HepG2 (cell line): ENCODE data around the gene LMTK2. TPM values are rescaled to one million over a fixed set of nuclear protein-coding genes. Genes with fewer than 3 reads are reported as not detected.
A peak's percentile ranks its signal among the peaks of the same experiment; 100 is the strongest.

ENCODE experiments used
- ARHGAP35 ChIP-seq: sonication (generic); formaldehyde crosslinking; IDR thresholded peaks from 2 replicates; pipeline ENCODE4 v1.9.0; 2022; ENCODE audit warnings: mild to moderate bottlenecking, inconsistent platforms, moderate library complexity, missing genetic modification reagents, borderline replicate concordance
- CBX2 ChIP-seq, 2 experiments: fragments of 200-600 bp in 1 of 2; sonication (generic); formaldehyde crosslinking in 1 of 2; IDR thresholded peaks; 2 replicates each; pipeline versions ENCODE4 v1.7.0 to v1.8.1; 2018 to 2022; ENCODE audit warnings: low read depth in 2 of 2, low read length in 1 of 2, mild to moderate bottlenecking in 1 of 2, missing genetic modification reagents in 1 of 2
- CBX5 ChIP-seq: sonication (generic); formaldehyde crosslinking; IDR thresholded peaks from 2 replicates; pipeline ENCODE4 v1.4.0; 2020; ENCODE audit warnings: missing genetic modification reagents, borderline replicate concordance
- GATAD1 ChIP-seq: IDR thresholded peaks from 2 replicates; pipeline ENCODE4 v1.6.1; 2016; ENCODE audit warnings: missing genetic modification reagents, missing compliant biosample characterization
- JUNB ChIP-seq: sonication (generic); formaldehyde crosslinking; IDR thresholded peaks from 2 replicates; pipeline ENCODE4 v1.8.0; 2022; ENCODE audit warnings: missing genetic modification reagents, mild to moderate bottlenecking, borderline replicate concordance
- NFE2 ChIP-seq: sonication (generic); formaldehyde crosslinking; IDR thresholded peaks from 2 replicates; pipeline ENCODE4 v1.4.0; 2020; ENCODE audit warnings: missing genetic modification reagents
- NKX3-1 ChIP-seq: sonication (generic); formaldehyde crosslinking; IDR thresholded peaks from 2 replicates; pipeline ENCODE4 v1.5.0; 2020; ENCODE audit warnings: missing genetic modification reagents
- PAX8 ChIP-seq: sonication (generic); formaldehyde crosslinking; IDR thresholded peaks from 2 replicates; pipeline ENCODE4 v1.8.0; 2022; ENCODE audit warnings: mild to moderate bottlenecking, missing genetic modification reagents, borderline replicate concordance
- PHF21A ChIP-seq: sonication (generic); formaldehyde crosslinking; IDR thresholded peaks from 2 replicates; pipeline ENCODE4 v1.5.0; 2020; ENCODE audit warnings: mild to moderate bottlenecking, missing genetic modification reagents
- RORA ChIP-seq: sonication (generic); formaldehyde crosslinking; IDR thresholded peaks from 2 replicates; pipeline ENCODE4 v1.5.0; 2020; ENCODE audit warnings: mild to moderate bottlenecking, missing genetic modification reagents, moderate library complexity
- ZBTB1 ChIP-seq: sonication (generic); formaldehyde crosslinking; IDR thresholded peaks from 2 replicates; pipeline ENCODE4 v1.4.0; 2020; ENCODE audit warnings: missing genetic modification reagents, borderline replicate concordance
- ZNF207 ChIP-seq: fragments of 450-650 bp; IDR thresholded peaks from 2 replicates; pipeline ENCODE4 v1.6.1; 2016; ENCODE audit warnings: antibody characterized with exemption, borderline replicate concordance
- ZNF274 ChIP-seq: sonication (generic); formaldehyde crosslinking; IDR thresholded peaks from 2 replicates; pipeline ENCODE4 v1.5.1; 2020; ENCODE audit warnings: mild to moderate bottlenecking, missing genetic modification reagents
- ZNF350 ChIP-seq: sonication (generic); formaldehyde crosslinking; IDR thresholded peaks from 2 replicates; pipeline ENCODE4 v1.4.0; 2020; ENCODE audit warnings: mild to moderate bottlenecking, low read depth, missing genetic modification reagents, borderline replicate concordance
- ZNF510 ChIP-seq: sonication (generic); formaldehyde crosslinking; IDR thresholded peaks from 2 replicates; pipeline ENCODE4 v1.4.0; 2020; ENCODE audit warnings: low read depth, mild to moderate bottlenecking, missing genetic modification reagents
- ZNF616 ChIP-seq: sonication (generic); formaldehyde crosslinking; IDR thresholded peaks from 2 replicates; pipeline ENCODE4 v1.5.0; 2020; ENCODE audit warnings: low read depth, mild to moderate bottlenecking, missing genetic modification reagents
- ZNF747 ChIP-seq: sonication (generic); formaldehyde crosslinking; IDR thresholded peaks from 2 replicates; pipeline ENCODE4 v1.8.1; 2023; ENCODE audit warnings: missing genetic modification reagents, mild to moderate bottlenecking, borderline replicate concordance
- ZNF75D ChIP-seq: sonication (generic); formaldehyde crosslinking; IDR thresholded peaks from 2 replicates; pipeline ENCODE4 v1.8.1; 2023; ENCODE audit warnings: missing genetic modification reagents, mild to moderate bottlenecking, borderline replicate concordance
- ZNF792 ChIP-seq: IDR thresholded peaks from 2 replicates; pipeline ENCODE4 v1.6.1; 2016
- polyA plus RNA-seq, 8 experiments: library from polyadenylated mRNA; depleted of rRNA in 3 of 8; stranded (reverse) in 7 of 8; unstranded in 1 of 8; fragments of >200 nt; fragmentation: Illumina TruSeq in 4 of 8; extraction: Trizol in 4 of 8; gene quantifications; 2 replicates each; pipeline versions ENCODE4 v1.2.1 to v1.2.3, GENCODE V29; 2011 to 2016; ENCODE audit warnings: low read depth in 4 of 8, missing spikeins in 1 of 8, mixed read lengths in 1 of 8; ENCODE audit not compliant: insufficient read depth in 1 of 8
- total RNA-seq, 5 experiments: library from RNA; depleted of rRNA; stranded (reverse); fragments of >200 nt; fragmentation: Illumina TruSeq; extraction: Trizol; gene quantifications; 2 replicates each; pipeline ENCODE4 v1.2.3, GENCODE V29; 2016; ENCODE audit warnings: low read depth in 1 of 5
- TF ChIP-seq, protein P1 (sequence below): sonication (generic); formaldehyde crosslinking; IDR thresholded peaks from 2 replicates; pipeline ENCODE4 v1.5.1; 2020; ENCODE audit warnings: missing genetic modification reagents, mild to moderate bottlenecking, borderline replicate concordance
- TF ChIP-seq, protein P2 (sequence below): sonication (generic); formaldehyde crosslinking; IDR thresholded peaks from 2 replicates; pipeline ENCODE4 v1.4.0; 2020; ENCODE audit warnings: mild to moderate bottlenecking, missing genetic modification reagents
- TF ChIP-seq, protein P3 (sequence below): sonication (generic); formaldehyde crosslinking; IDR thresholded peaks from 2 replicates; pipeline ENCODE4 v1.5.0; 2020; ENCODE audit warnings: missing genetic modification reagents
- TF ChIP-seq, protein P4 (sequence below): sonication (generic); formaldehyde crosslinking; IDR thresholded peaks from 2 replicates; pipeline ENCODE4 v1.5.0; 2020; ENCODE audit warnings: missing genetic modification reagents, mild to moderate bottlenecking, borderline replicate concordance
- TF ChIP-seq, protein P5 (sequence below): sonication (generic); formaldehyde crosslinking; IDR thresholded peaks from 2 replicates; pipeline ENCODE4 v1.4.0; 2020; ENCODE audit warnings: mild to moderate bottlenecking, missing genetic modification reagents
- TF ChIP-seq, protein P6 (sequence below): sonication (generic); formaldehyde crosslinking; IDR thresholded peaks from 2 replicates; pipeline ENCODE4 v1.8.0; 2022; ENCODE audit warnings: low read depth, missing genetic modification reagents

The LMTK2 gene
- total and polyA plus RNA-seq, 2 of the 13 experiments (the other 11 are each of a cell fraction or from before 2014, with no cell fraction given) = 9.5 to 11.7 TPM

DNA sequence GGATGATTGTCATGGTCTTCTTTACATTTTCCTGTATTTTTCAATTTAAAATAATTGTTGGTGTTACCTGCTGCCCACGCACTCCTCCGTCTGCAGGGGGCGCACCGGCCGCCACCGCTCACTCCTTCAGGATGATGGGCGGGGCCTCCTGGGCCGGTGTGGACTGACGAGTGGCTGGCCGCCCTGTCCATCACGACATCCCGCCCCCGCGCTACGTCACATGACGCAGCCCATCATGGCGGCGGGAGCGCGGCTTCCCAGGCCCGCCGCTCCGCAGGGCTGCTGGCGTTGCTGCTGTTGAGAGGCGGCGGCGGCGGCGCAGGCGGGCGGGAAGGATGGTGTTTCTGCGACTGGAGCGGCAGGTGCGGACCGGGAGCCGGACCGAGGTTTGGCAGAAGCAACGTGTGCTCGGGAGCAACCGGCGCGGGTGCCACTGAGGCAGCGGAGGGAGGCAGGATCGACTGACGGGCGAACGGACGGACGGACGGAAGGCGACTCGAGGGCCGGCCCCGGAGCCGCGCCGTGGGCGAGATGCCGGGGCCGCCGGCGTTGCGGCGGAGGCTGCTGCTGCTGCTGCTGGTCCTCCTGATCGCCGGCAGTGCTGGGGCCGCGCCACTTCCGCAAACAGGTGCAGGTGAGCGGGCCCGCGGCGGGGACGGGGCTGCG, at the start of gene LMTK2 (continued):
- TF ChIP-seq, protein P1, sequence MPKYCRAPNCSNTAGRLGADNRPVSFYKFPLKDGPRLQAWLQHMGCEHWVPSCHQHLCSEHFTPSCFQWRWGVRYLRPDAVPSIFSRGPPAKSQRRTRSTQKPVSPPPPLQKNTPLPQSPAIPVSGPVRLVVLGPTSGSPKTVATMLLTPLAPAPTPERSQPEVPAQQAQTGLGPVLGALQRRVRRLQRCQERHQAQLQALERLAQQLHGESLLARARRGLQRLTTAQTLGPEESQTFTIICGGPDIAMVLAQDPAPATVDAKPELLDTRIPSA (CRISPR knock-in tag) = no peak
- TF ChIP-seq ZNF350 (CRISPR knock-in tag) (peak; percentile 73), ZBTB1 (CRISPR knock-in tag) (no peak), ZNF75D (CRISPR knock-in tag) (no peak), ZNF207 (no peak), ZNF747 (peak; percentile 83), ZNF274 (peak; percentile 92), NKX3-1 (CRISPR knock-in tag) (no peak), PAX8 (CRISPR knock-in tag) (no peak), PHF21A (CRISPR knock-in tag) (no peak), CBX5 (CRISPR knock-in tag) (peak; percentile 74; the same call in 1 of the 2 replicates), ZNF616 (CRISPR knock-in tag) (no peak), NFE2 (CRISPR knock-in tag) (no peak), GATAD1 (peak; percentile 96), RORA (CRISPR knock-in tag) (no peak), ZNF792 (no peak), CBX2 (IDR thresholded peaks at IDR 0.05; ENCODE audit: low read depth, low read length) (no peak), CBX2 (CRISPR knock-in tag; IDR thresholded peaks at IDR 0.05; ENCODE audit: low read depth) (no peak), ZNF510 (CRISPR knock-in tag) (0 out of 2 replicates have a peak, but pooled peaks have one; percentile 68), ARHGAP35 (CRISPR knock-in tag) (no peak; the same call in 1 of the 2 replicates), JUNB (no peak)
- TF ChIP-seq, protein P2, sequence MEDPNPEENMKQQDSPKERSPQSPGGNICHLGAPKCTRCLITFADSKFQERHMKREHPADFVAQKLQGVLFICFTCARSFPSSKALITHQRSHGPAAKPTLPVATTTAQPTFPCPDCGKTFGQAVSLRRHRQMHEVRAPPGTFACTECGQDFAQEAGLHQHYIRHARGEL = no peak
- TF ChIP-seq, protein P3, sequence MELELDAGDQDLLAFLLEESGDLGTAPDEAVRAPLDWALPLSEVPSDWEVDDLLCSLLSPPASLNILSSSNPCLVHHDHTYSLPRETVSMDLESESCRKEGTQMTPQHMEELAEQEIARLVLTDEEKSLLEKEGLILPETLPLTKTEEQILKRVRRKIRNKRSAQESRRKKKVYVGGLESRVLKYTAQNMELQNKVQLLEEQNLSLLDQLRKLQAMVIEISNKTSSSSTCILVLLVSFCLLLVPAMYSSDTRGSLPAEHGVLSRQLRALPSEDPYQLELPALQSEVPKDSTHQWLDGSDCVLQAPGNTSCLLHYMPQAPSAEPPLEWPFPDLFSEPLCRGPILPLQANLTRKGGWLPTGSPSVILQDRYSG (CRISPR knock-in tag) = no peak
- TF ChIP-seq, protein P4, sequence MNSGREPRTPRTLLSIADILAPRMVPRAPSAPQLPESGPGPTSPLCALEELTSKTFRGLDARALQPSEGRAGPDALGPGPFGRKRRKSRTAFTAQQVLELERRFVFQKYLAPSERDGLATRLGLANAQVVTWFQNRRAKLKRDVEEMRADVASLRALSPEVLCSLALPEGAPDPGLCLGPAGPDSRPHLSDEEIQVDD (CRISPR knock-in tag) = peak; percentile 54; the same call in 1 of the 2 replicates
- TF ChIP-seq, protein P5, sequence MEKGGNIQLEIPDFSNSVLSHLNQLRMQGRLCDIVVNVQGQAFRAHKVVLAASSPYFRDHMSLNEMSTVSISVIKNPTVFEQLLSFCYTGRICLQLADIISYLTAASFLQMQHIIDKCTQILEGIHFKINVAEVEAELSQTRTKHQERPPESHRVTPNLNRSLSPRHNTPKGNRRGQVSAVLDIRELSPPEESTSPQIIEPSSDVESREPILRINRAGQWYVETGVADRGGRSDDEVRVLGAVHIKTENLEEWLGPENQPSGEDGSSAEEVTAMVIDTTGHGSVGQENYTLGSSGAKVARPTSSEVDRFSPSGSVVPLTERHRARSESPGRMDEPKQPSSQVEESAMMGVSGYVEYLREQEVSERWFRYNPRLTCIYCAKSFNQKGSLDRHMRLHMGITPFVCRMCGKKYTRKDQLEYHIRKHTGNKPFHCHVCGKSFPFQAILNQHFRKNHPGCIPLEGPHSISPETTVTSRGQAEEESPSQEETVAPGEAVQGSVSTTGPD (CRISPR knock-in tag) = no peak
- TF ChIP-seq, protein P6, sequence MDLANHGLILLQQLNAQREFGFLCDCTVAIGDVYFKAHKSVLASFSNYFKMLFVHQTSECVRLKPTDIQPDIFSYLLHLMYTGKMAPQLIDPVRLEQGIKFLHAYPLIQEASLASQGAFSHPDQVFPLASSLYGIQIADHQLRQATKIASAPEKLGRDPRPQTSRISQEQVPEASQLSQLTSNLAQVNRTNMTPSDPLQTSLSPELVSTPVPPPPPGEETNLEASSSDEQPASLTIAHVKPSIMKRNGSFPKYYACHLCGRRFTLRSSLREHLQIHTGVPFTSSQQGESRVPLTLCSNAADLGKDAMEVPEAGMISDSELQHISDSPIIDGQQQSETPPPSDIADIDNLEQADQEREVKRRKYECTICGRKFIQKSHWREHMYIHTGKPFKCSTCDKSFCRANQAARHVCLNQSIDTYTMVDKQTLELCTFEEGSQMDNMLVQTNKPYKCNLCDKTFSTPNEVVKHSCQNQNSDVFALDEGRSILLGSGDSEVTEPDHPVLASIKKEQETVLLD (CRISPR knock-in tag) = no peak
